Glomerular endothelial cell (primary cell): ENCODE data around the gene CDC16. TPM values are rescaled to one million over a fixed set of nuclear protein-coding genes. Genes with fewer than 3 reads are reported as not detected.

Source experiments
- DNase-seq: peaks from one replicate; pipeline ENCODE4 v3.0.0-alpha.2; 2011; ENCODE audit warnings: low read depth, low spot score; ENCODE audit errors: extremely low read depth
- total RNA-seq: library from RNA; depleted of rRNA; stranded (reverse); fragments of >200 nt; gene quantifications from 2 replicates; pipeline ENCODE4 v1.2.3, GENCODE V29; 2015

Gene CDC16
- total RNA-seq, 1 donor from 2014 or later: 66.0 TPM

GRCh38 chr13:114296448-114296847, 61.8 kb downstream of the CDC16 start:
- DNase-seq: no peak

GRCh38 chr13:114296902-114297301, 62.2 kb downstream of the CDC16 start:
- DNase-seq: no peak

DNA sequence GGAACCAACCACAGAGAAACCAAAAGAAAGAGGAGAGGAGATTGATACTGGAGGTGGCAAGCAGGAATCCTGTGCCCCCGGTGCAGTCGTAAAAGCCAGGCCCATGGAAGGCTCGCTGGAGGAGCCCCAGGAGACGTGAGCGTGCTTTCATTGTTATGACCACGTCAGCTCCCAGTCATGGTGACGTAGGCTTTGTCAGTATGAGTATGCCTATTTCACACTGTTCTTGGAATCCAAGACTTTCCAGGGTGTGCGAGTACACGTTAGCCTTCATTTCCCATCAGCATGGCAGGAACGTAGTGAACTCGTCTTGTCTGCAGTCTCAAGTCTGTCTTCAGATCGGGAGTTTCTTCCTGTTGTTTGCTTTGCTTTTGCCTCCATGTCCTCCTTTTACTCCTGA, 64.2 kb downstream of the CDC16 start:
- no peak for DNase-seq

- no peak for DNase-seq
These were observed 65.1 kb downstream of the CDC16 start for GRCh38 chr13:114299604-114300305.

- no peak for DNase-seq
These were observed 69.1 kb downstream of the CDC16 start for GRCh38 chr13:114303700-114304327.

DNA sequence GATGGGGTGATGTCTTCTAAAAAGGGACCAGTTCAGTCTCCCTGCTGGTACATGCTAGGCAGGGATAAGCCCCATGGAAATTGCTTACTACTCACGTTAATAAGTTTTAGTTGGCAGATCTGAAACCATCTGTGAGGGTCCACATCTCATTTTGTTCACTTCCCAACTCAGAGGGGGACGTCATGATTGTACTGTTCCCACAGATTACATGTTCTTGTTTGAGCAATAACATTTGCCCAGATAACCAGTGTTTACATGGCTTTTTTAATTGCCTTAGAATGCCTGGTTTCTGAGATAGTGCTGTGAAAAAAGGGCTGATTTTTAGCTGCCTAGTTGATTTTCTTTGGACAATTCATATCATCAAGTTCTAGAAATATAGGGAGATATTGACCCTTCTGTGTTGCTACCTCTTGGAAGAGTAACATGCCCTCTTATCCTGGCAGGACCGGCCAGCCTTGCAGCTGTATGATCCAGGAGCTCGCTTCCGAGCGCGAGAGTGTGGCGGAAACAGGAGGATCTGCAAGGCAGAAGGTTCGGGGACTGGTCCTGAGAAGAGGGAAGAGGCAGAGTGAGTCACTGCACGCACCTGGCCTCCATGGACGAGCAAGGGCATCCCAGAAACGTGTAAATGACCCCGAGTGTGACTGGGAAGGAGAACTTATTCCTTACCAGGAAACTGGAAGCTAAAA, 69.8 kb downstream of the CDC16 start:
- no peak for DNase-seq

DNA sequence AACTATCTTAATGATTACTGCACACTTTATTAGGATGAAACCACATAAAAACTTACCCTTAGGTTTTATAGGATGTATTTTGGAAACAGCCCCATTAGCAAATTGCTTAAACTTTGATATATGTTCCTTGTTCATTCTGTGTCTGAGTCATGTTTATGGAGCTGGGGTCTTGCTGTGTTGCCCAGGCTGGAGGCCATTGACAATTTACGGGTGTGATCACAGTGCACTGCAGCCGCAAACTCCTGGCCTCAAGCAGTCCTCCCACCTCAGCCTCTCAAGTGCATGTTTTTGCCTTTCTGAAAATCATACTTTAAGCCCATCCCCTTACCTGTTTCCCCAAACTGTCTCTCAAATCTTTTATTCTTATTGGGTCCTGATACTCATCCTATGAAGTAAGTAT, 74.4 kb downstream of the CDC16 start:
- no peak for DNase-seq

DNA sequence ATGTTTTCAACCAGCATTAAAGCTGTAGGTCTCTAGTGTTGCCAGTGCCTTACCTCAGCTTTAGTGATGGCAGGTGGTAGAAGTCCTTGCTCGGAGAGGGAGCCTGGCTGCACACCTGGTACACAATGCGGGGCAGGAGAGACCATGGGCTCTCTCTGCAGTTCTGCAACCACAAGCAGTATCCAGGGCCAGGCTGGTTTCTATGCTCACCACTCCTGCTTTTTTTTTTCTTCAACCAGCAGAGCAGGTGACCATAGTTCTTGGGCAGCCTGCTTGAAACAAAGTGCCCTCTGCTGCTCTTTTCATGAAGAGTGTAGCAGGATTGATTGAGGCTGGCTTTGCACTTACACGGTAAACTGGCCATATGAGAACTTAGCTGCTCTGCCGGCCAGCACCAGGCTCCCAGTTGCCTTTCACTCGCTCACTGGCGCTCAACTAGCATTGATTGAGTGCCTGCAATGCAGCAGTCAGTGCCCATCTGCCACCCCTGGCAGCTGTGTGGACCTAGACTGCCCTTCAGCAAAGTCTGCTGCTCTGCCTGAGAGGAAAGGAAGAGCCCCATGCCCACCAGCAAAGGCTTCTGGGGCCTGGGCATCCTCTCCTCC, 75.2 kb downstream of the CDC16 start:
- no peak for DNase-seq

DNA sequence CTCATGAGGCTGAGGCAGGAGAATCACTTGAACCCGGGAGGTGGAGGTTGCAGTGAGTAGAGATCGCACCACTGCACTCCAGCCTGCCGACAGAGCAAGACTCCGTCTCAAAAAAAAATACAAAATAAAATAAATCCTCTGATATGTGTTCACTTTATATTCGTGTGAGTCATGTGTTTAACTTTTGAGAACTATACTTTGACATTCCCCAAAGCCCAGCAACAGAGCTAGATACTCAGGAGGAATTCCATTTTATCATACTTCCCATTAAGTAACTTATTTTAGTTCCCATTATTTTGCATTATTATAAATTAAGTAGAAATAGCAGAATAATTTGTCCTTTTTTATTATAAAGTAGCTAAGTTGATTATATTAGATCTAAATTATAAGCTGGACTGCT, 76.3 kb downstream of the CDC16 start:
- no peak for DNase-seq

DNA sequence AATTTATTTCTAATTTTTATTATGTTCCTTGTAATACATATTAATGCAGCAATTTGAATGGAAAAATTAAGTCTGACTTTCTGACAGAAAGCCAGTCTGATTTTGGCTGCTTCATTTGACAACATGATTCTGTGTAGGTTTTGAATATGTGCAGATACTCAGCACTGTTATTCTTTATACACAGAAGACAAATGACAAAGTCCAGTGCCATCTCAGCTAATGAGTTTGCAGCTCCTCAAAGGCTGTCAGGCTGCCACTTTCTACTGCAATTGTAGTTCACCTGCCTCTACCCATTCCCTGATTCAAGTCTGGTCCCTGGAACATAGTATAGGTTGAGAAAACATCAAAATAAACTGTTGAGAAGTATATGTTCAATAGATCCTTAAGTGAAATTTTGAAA, 76.7 kb downstream of the CDC16 start:
- DNase-seq: no peak

DNA sequence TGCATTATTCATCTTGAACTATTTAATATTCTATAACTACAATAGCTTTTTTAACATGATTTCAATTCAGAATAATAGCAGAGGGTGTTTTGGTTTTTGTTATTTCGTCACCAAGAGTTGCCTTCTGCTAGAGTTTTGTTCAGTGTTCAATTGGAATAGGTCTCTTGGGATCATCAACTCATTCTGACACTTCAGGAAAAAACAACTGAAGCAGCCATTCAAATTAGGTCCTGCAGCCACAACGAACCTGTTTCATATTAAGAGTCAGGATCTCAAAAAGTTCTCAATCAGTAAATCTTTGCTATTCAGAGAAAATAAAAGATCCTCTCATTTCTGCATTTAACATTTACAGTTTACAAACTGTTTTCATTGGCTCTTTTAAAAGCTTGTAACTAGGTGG, 77.2 kb downstream of the CDC16 start:
- DNase-seq: no peak

- DNase-seq: peak; percentile 10
These were observed 78.6 kb downstream of the CDC16 start for GRCh38 chr13:114313061-114313860.

DNA sequence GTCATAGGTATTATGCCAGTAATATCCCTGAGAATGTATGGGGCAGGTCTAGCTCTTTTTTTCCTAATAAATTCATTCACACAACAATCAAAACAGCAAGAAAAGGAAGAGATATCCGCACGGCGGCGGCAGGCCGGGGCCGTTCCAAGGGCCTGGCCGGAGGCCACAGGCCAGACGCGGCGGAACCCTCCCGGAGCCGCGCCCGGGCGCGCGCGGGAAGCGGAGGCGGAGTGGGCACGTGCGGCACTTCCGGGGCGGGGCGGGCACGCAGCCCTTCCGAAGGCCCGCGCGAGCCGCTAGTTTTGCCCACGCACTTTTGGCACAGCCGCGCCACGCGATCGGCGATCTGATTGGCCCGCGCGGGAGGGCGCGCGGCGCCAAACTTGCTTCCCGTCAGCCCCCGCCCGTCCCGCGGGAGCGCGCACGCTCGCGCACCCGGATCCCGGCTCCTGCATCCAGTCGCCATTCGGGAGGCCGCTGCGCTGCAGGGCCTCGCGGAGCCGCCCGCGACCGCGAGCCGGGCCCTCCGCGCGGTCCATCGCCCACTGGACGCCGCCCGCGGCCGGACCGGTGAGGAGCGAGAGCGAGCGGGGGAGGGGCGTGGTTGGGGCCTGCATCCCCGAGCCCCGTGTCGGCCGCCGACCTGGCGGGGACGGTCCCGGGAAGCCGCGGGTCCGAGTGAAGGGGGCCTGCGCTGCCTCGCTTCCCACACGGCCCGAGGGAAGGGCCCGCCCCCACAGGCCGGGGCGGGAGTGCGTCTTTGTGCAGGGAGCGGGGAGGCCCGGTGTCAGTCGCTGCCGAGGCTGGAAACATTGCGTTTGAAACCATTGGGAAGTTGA, 79.6 kb downstream of the CDC16 start, which contains the start of gene CHAMP1:
CHAMP1 (plus strand) TSS at position 430 of the 839 bp plus-strand sequence. CDS start 9,340 bp downstream, outside the sequence.
- peak; percentile 44 for DNase-seq

DNA sequence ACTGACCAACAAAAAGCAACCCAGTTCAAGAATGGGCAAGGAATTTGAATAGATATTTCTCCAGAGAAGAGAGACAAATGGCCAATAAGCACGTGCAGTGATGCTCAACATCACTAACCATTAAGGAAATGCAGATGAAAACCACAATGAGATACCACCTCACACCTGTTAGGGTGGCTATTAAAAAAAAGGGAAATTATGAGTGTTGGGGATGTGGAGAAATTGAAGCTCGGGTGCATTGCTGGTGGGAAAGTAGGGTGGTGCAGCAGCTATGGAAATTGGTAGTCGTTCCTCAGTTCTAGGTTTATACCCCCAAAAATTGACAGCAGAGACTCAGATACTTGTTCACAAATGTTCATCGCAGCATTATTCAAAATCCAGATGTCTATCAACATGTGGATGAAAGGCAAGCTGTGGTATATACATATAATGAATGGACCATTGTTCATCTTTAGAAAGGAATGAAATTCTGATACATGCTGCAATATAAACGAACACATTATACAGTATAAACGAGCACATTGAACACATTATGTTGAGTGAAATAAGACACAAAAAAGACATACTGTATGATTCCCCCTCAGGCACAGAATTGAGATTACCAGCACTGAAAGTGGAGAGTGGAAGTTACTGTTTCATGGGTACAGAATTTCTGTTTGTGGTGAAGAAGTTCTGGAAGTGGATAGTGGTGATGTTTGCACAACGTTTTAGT, 80.5 kb downstream of the CDC16 start:
- no peak for DNase-seq

GRCh38 chr13:114318624-114319023, 83.9 kb downstream of the CDC16 start:
- no peak for DNase-seq

- no peak for DNase-seq
These were observed 84.8 kb downstream of the CDC16 start for GRCh38 chr13:114319441-114319913.

GRCh38 chr13:114320065-114320464, 85.4 kb downstream of the CDC16 start:
- DNase-seq: no peak

- no peak for DNase-seq
These were observed 86.6 kb downstream of the CDC16 start for GRCh38 chr13:114321256-114321655.
